Progenitor cell of endocrine pancreas (in vitro differentiated cells): Measurements from ENCODE around the gene ARRB1. TPM values are rescaled to one million over a fixed set of nuclear protein-coding genes. Genes with fewer than 3 reads are reported as not detected.
"Not testable (repeated sequence)": the region's sequence is repeated elsewhere in the genome, so short reads cannot be mapped to it uniquely, and the experiment has no call there.

Experiments
- DNase-seq: peaks from one replicate; pipeline ENCODE4 v3.0.0; 2021; ENCODE audit warnings: low spot score; ENCODE audit not compliant: unreplicated experiment
- H3K27ac Mint-ChIP-seq: 2 replicates; pipeline ENCODE4 v1.8.0; 2021; ENCODE audit warnings: mild to moderate bottlenecking, moderate library complexity, mixed read lengths
- H3K27me3 Mint-ChIP-seq: 2 replicates; pipeline ENCODE4 v1.8.0; 2021; ENCODE audit warnings: mixed read lengths
- H3K36me3 Mint-ChIP-seq: 2 replicates; pipeline ENCODE4 v1.8.0; 2022; ENCODE audit warnings: mixed read lengths; ENCODE audit not compliant: insufficient read depth
- H3K4me1 Mint-ChIP-seq: 2 replicates; pipeline ENCODE4 v1.8.0; 2021; ENCODE audit warnings: low read depth, mixed read lengths
- H3K4me3 Mint-ChIP-seq: 2 replicates; pipeline ENCODE4 v1.8.0; 2021; ENCODE audit warnings: low read depth, mild to moderate bottlenecking, moderate library complexity, mixed read lengths
- H3K9me3 Mint-ChIP-seq: 2 replicates; pipeline ENCODE4 v1.8.0; 2021; ENCODE audit warnings: low read depth, mixed read lengths
- CTCF ChIP-seq: fragments of 200-600 bp; sonication (generic); IDR thresholded peaks from one replicate; pipeline ENCODE4 v1.5.0; 2021; ENCODE audit warnings: antibody characterized with exemption, mild to moderate bottlenecking; ENCODE audit not compliant: unreplicated experiment
- total RNA-seq: library from RNA; stranded (reverse); gene quantifications from 2 replicates; pipeline ENCODE4 v1.2.1, GENCODE V29; 2021

Gene ARRB1
- total RNA-seq, 1 donor from 2014 or later, result 32.5 TPM

- no peaks in the 10 kb centered on the region for H3K27me3 Mint-ChIP-seq
- peak overlapping the region; percentile 27 for H3K27ac Mint-ChIP-seq
- no peak overlapping the region for H3K4me3 Mint-ChIP-seq
- TF ChIP-seq CTCF, result no peak
- no peak for DNase-seq
- peaks cover 3% of the 10 kb centered on the region for H3K9me3 Mint-ChIP-seq
- H3K4me1 Mint-ChIP-seq, result peaks cover 11% of the 10 kb centered on the region
- peaks cover 1% of the 10 kb centered on the region for H3K36me3 Mint-ChIP-seq
These were observed 43.3 kb downstream of the ARRB1 start for GRCh38 chr11:75308116-75308515.

- Mint-ChIP-seq H3K27ac (no peak overlapping the region), H3K27me3 (no peaks in the 10 kb centered on the region), H3K4me3 (no peak overlapping the region), H3K4me1 (peaks cover 14% of the 10 kb centered on the region), H3K36me3 (no peaks in the 10 kb centered on the region), H3K9me3 (no peaks in the 10 kb centered on the region)
- no peak for DNase-seq
- no peak for TF ChIP-seq CTCF
These were observed 44.4 kb downstream of the ARRB1 start for GRCh38 chr11:75307058-75307457.

DNA sequence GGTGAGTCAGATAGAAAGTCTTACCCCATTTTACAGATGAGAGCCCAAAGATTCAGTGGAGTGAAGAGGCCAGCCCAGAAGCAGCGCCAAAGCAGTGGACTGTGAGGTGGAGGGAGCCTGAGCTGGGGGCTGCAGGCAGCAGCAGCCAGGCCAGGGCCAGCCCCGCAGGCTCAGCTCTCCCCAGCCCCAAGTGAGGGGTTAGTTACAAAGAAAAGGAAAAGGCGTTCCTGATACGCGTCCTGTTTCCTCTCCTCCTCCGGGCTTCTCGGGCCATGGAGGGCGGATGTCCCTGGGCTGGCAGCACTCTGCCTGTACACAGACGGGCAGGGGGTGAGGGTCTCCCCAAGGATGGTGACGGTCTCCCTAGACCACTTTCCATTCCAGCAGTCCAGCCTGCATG, 44.9 kb downstream of the ARRB1 start:
- no peak overlapping the region for H3K4me3 Mint-ChIP-seq
- no peaks in the 10 kb centered on the region for H3K9me3 Mint-ChIP-seq
- TF ChIP-seq CTCF, result no peak
- DNase-seq, result no peak
- no peak overlapping the region for H3K27ac Mint-ChIP-seq
- H3K4me1 Mint-ChIP-seq, result peaks cover 16% of the 10 kb centered on the region
- H3K27me3 Mint-ChIP-seq, result no peaks in the 10 kb centered on the region
- H3K36me3 Mint-ChIP-seq, result no peaks in the 10 kb centered on the region

GRCh38 chr11:75305993-75306392, 45.5 kb downstream of the ARRB1 start:
- no peak for DNase-seq
- Mint-ChIP-seq H3K9me3 (no peaks in the 10 kb centered on the region), H3K36me3 (no peaks in the 10 kb centered on the region), H3K27ac (peak overlapping the region; percentile 32), H3K27me3 (no peaks in the 10 kb centered on the region), H3K4me1 (peaks cover 19% of the 10 kb centered on the region), H3K4me3 (no peak overlapping the region)
- no peak for TF ChIP-seq CTCF

DNA sequence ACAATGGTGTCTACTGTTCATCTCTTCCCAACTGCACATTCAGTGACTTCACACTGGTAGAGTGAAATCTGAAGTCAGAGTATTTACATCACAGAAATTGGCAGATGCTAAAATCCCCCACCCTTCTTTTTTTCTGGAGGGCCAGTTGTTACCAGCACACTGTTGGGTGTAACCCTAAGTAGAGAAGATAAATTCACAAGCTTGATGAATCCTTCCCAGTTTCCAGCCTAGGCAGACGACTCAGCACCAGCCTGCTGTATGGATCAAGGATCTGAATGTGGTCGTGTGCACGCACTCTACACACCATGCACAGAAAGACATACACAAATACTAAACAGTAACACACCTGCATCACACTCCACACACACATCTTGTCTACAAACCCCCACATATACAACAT, 46.0 kb downstream of the ARRB1 start:
- Mint-ChIP-seq H3K27me3 (no peaks in the 10 kb centered on the region), H3K9me3 (no peaks in the 10 kb centered on the region), H3K4me1 (peaks cover 21% of the 10 kb centered on the region), H3K36me3 (no peaks in the 10 kb centered on the region), H3K4me3 (no peak overlapping the region), H3K27ac (no peak overlapping the region)
- no peak for DNase-seq
- TF ChIP-seq CTCF, result no peak

DNA sequence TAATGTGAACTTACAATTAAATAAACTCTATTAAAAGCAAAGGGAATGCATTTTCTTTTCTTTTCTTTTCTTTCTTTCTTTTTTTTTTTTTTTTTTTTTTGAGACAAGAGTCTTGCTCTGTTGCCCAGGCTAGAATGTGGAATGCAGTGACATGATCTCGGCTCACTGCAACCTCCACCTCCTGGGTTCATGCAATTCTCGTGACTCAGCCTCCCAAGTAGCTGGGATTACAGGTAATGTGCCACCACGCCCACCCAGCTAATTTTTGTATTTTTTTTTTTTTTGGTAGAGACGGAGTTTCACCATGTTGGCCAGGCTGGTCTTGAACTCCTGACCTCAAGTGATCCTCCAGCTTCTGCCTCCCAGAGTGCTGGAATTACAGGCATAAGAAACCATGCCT, 46.5 kb downstream of the ARRB1 start:
- not testable (repeated sequence) for H3K36me3 Mint-ChIP-seq, H3K4me3 Mint-ChIP-seq, DNase-seq, H3K9me3 Mint-ChIP-seq, H3K27ac Mint-ChIP-seq, H3K27me3 Mint-ChIP-seq
- peaks cover 21% of the 10 kb centered on the region for H3K4me1 Mint-ChIP-seq
